IMR-90 (cell line): Measurements from ENCODE around the gene IL18. TPM values are rescaled to one million over a fixed set of nuclear protein-coding genes. Genes with fewer than 3 reads are reported as not detected.

Source experiments
- ATAC-seq: fragments of 200-7000 bp; cut with Tn5 transposase; 2 replicates; pipeline ENCODE4 v1.9.1; 2020; ENCODE audit warnings: low read depth, mild to moderate bottlenecking, moderate library complexity
- BruUV-seq: library from RNA; stranded (reverse); fragments of 400-500 nt; replicated peaks from 2 replicates; lab custom pipeline; 2021; lab: Mats Ljungman, UMichigan
- CTCF ChIA-PET: fragments of 300-600 bp; formaldehyde crosslinking; extraction: SDS; loops from one replicate; lab custom pipeline; 2021; ENCODE audit warnings: antibody characterized with exemption; lab: Yijun Ruan, JAX
- POLR2A ChIA-PET: fragments of 300-600 bp; sonication (Branson Sonifier 250); formaldehyde crosslinking; loops from one replicate; lab custom pipeline; 2022; ENCODE audit warnings: antibody characterized with exemption; ENCODE audit not compliant: unreplicated experiment; lab: Charles Lee
- DNase-seq: peaks from one replicate; pipeline ENCODE4 v3.0.0; 2013
- H2AFZ ChIP-seq: replicated peaks from 2 replicates; pipeline ENCODE3; 2013; ENCODE audit warnings: low read length, mild to moderate bottlenecking; ENCODE audit not compliant: poor library complexity
- H2AK5ac ChIP-seq: 2 replicates; pipeline ENCODE4 v1.6.1; 2013; ENCODE audit warnings: low read depth, low read length, inconsistent platforms
- H2AK9ac ChIP-seq: replicated peaks from 2 replicates; pipeline ENCODE3; 2013; ENCODE audit warnings: mild to moderate bottlenecking, low read depth, low read length, moderate library complexity; ENCODE audit not compliant: poor library complexity
- H2BK120ac ChIP-seq: 2 replicates; pipeline ENCODE4 v1.6.1; 2013; ENCODE audit warnings: low read depth, low read length, inconsistent platforms
- H2BK15ac ChIP-seq: 3 replicates; pipeline ENCODE4 v1.6.1; 2013; ENCODE audit warnings: low read depth, low read length, inconsistent platforms
- H2BK20ac ChIP-seq: 2 replicates; pipeline ENCODE4 v1.6.1; 2013; ENCODE audit warnings: low read depth, mild to moderate bottlenecking, inconsistent platforms, low read length, moderate library complexity
- H2BK5ac ChIP-seq: 2 replicates; pipeline ENCODE4 v1.6.1; 2013; ENCODE audit warnings: mild to moderate bottlenecking, low read depth, low read length, inconsistent platforms; ENCODE audit not compliant: poor library complexity, severe bottlenecking
- H3K14ac ChIP-seq: replicated peaks from 2 replicates; pipeline ENCODE4 v1.6.1; 2013; ENCODE audit warnings: low read depth, low read length, inconsistent platforms
- H3K18ac ChIP-seq: 2 replicates; pipeline ENCODE4 v1.6.1; 2013; ENCODE audit warnings: low read depth, low read length, control low read depth
- H3K23ac ChIP-seq: 2 replicates; pipeline ENCODE4 v1.6.1; 2013; ENCODE audit warnings: low read depth, low read length, inconsistent platforms
- H3K27ac ChIP-seq: 2 replicates; pipeline ENCODE4 v1.5.1; 2013; ENCODE audit warnings: mild to moderate bottlenecking, control low read depth, low read length; ENCODE audit not compliant: insufficient read depth
- H3K27me3 ChIP-seq: 2 replicates; pipeline ENCODE4 v1.6.1; 2013; ENCODE audit warnings: low read length; ENCODE audit not compliant: control insufficient read depth, insufficient read depth
- H3K36me3 ChIP-seq: 2 replicates; pipeline ENCODE4 v1.6.1; 2013; ENCODE audit warnings: low read length, mixed read lengths; ENCODE audit not compliant: control insufficient read depth, insufficient read depth
- H3K4ac ChIP-seq: 2 replicates; pipeline ENCODE4 v1.6.1; 2013; ENCODE audit warnings: low read depth, low read length, inconsistent platforms
- H3K4me1 ChIP-seq: 2 replicates; pipeline ENCODE4 v1.6.1; 2013; ENCODE audit warnings: low read length, mixed read lengths; ENCODE audit not compliant: control insufficient read depth, insufficient read depth
- H3K4me2 ChIP-seq: 2 replicates; pipeline ENCODE4 v1.6.1; 2013; ENCODE audit warnings: low read depth, mild to moderate bottlenecking, control low read depth, low read length, moderate library complexity
- H3K4me3 ChIP-seq: 2 replicates; pipeline ENCODE4 v1.5.1; 2013; ENCODE audit warnings: low read depth, mild to moderate bottlenecking, control low read depth, low read length, moderate library complexity; ENCODE audit not compliant: insufficient read depth
- H3K56ac ChIP-seq: 2 replicates; pipeline ENCODE4 v1.6.1; 2013; ENCODE audit warnings: low read length, inconsistent platforms; ENCODE audit not compliant: insufficient read depth; ENCODE audit errors: extremely low read depth
- H3K79me1 ChIP-seq, 2 experiments: 2 replicates each; pipeline ENCODE4 v1.6.1; 2013; ENCODE audit warnings: low read length in 2 of 2, inconsistent platforms in 1 of 2, low read depth in 1 of 2
- H3K9ac ChIP-seq: 2 replicates; pipeline ENCODE4 v1.6.1; 2013; ENCODE audit warnings: low read depth, low read length, control low read depth
- H3K9me1 ChIP-seq: 2 replicates; pipeline ENCODE4 v1.6.1; 2013; ENCODE audit warnings: low read length, inconsistent platforms; ENCODE audit not compliant: insufficient read depth
- H3K9me3 ChIP-seq: 2 replicates; pipeline ENCODE4 v1.6.1; 2013; ENCODE audit warnings: low read length; ENCODE audit not compliant: control insufficient read depth, insufficient read depth
- H4K20me1 ChIP-seq: 2 replicates; pipeline ENCODE4 v1.6.1; 2013; ENCODE audit warnings: low read length, inconsistent platforms; ENCODE audit not compliant: insufficient read depth
- H4K5ac ChIP-seq: 2 replicates; pipeline ENCODE4 v1.6.1; 2013; ENCODE audit warnings: mild to moderate bottlenecking, low read depth, low read length, control low read depth
- H4K8ac ChIP-seq, 2 experiments: 2 replicates each; pipeline ENCODE4 v1.6.1; 2013; ENCODE audit warnings: low read depth in 2 of 2, low read length in 2 of 2, control low read depth in 1 of 2, inconsistent platforms in 1 of 2
- H4K91ac ChIP-seq: 2 replicates; pipeline ENCODE4 v1.6.1; 2013; ENCODE audit warnings: low read depth, low read length, inconsistent platforms; ENCODE audit not compliant: insufficient read depth
- BHLHE40 ChIP-seq: fragments of 150-350 bp; IDR thresholded peaks from 2 replicates; pipeline ENCODE4 v1.6.1; 2016; ENCODE audit warnings: mild to moderate bottlenecking, low read depth, low read length
- CEBPB ChIP-seq: IDR thresholded peaks from 2 replicates; pipeline ENCODE4 v1.6.1; 2012; ENCODE audit warnings: low read depth, low read length, improper control_type of control experiment
- CTCF ChIP-seq: conservative IDR thresholded peaks from 2 replicates; pipeline ENCODE4 v1.5.1; 2012; ENCODE audit warnings: mild to moderate bottlenecking, low read depth, low read length, improper control_type of control experiment
- ELK1 ChIP-seq: fragments of 150-350 bp; IDR thresholded peaks from 2 replicates; pipeline ENCODE4 v1.6.1; 2016; ENCODE audit warnings: low read depth, mild to moderate bottlenecking, low read length, moderate library complexity, borderline replicate concordance
- FOS ChIP-seq: fragments of 150-350 bp; IDR thresholded peaks from 2 replicates; pipeline ENCODE4 v1.6.1; 2016; ENCODE audit warnings: low read depth, low read length
- MAFK ChIP-seq: IDR thresholded peaks from 2 replicates; pipeline ENCODE4 v1.6.1; 2012; ENCODE audit warnings: low read depth, low read length, improper control_type of control experiment
- MAZ ChIP-seq: IDR thresholded peaks from 2 replicates; pipeline ENCODE4 v1.6.1; 2012; ENCODE audit warnings: low read depth, mild to moderate bottlenecking, low read length, improper control_type of control experiment, moderate library complexity, borderline replicate concordance
- MXI1 ChIP-seq: IDR thresholded peaks from 2 replicates; pipeline ENCODE4 v1.6.1; 2012; ENCODE audit warnings: low read depth, mild to moderate bottlenecking, low read length, moderate library complexity, borderline replicate concordance
- NFE2L2 ChIP-seq: fragments of 150-350 bp; IDR thresholded peaks from 2 replicates; pipeline ENCODE4 v1.6.1; 2016; ENCODE audit warnings: low read depth, mild to moderate bottlenecking, low read length
- POLR2A ChIP-seq: IDR thresholded peaks from 2 replicates; pipeline ENCODE4 v1.6.1; 2012; ENCODE audit warnings: mild to moderate bottlenecking, low read depth, low read length
- RAD21 ChIP-seq: IDR thresholded peaks from 2 replicates; pipeline ENCODE4 v1.6.1; 2012; ENCODE audit warnings: low read length, improper control_type of control experiment
- RCOR1 ChIP-seq: IDR thresholded peaks from 2 replicates; pipeline ENCODE4 v1.6.1; 2012; ENCODE audit warnings: mild to moderate bottlenecking, low read length, improper control_type of control experiment; ENCODE audit not compliant: insufficient replicate concordance
- RFX5 ChIP-seq: IDR thresholded peaks from 2 replicates; pipeline ENCODE4 v1.8.0; 2012; ENCODE audit warnings: low read depth, mild to moderate bottlenecking, low read length, moderate library complexity
- SMC3 ChIP-seq: fragments of 150-350 bp; IDR thresholded peaks from 2 replicates; pipeline ENCODE4 v1.6.1; 2016; ENCODE audit warnings: low read depth, mild to moderate bottlenecking, antibody characterized with exemption, low read length, moderate library complexity
- USF2 ChIP-seq: fragments of 150-350 bp; IDR thresholded peaks from 2 replicates; pipeline ENCODE4 v1.6.1; 2017; ENCODE audit warnings: mild to moderate bottlenecking, antibody characterized with exemption, low read length, low read depth
- dilution Hi-C: fragments of 300-500 bp; cut with HindIII; formaldehyde crosslinking; loops from one replicate; pipeline ENCODE4 v1.14.3; 2018; ENCODE audit warnings: low sequenced_read_pairs; ENCODE audit not compliant: unreplicated experiment
- in situ Hi-C: fragments of 300-500 bp; cut with MboI; formaldehyde crosslinking; loops from 3 replicates; pipeline ENCODE4 v1.14.3; 2019; ENCODE audit warnings: low sequenced_read_pairs, inconsistent platforms, mixed read lengths
- intact Hi-C: fragments of 100-400 bp; cut with micrococcal nuclease; formaldehyde crosslinking; loops from 2 replicates; pipeline ENCODE4 v1.10.0; 2022
- polyA plus RNA-seq, 3 experiments: library from polyadenylated mRNA; depleted of rRNA; stranded (reverse); fragments of >200 nt; gene quantifications; 2 replicates each; pipeline ENCODE4 v1.2.3, GENCODE V29; 2012; ENCODE audit warnings: low replicate concordance in 1 of 3
- total RNA-seq: library from RNA; depleted of rRNA; stranded (reverse); fragments of >200 nt; gene quantifications from 2 replicates; pipeline ENCODE4 v1.2.3, GENCODE V29; 2012

Gene IL18
- total and polyA plus RNA-seq, 2 of the 4 experiments (the other 2 are of a cell fraction) = 0.54 to 0.96 TPM

- Histone ChIP-seq H2BK15ac (no peak overlapping the region), H3K9me1 (no peaks in the 10 kb centered on the region), H2BK20ac (no peak overlapping the region), H2AK5ac (no peak overlapping the region), H3K27me3 (no peaks in the 10 kb centered on the region), H3K56ac (no peak overlapping the region), H3K14ac (no peak overlapping the region), H4K91ac (no peak overlapping the region), H2AK9ac (no peak overlapping the region), H3K23ac (no peak overlapping the region), H3K4me2 (no peak overlapping the region), H2AFZ (no peak overlapping the region), H3K18ac (no peak overlapping the region), H4K8ac (no peak overlapping the region), H4K20me1 (no peaks in the 10 kb centered on the region), H3K4me1 (peaks cover 3% of the 10 kb centered on the region; the same call in 1 of the 2 replicates), H3K9me3 (no peaks in the 10 kb centered on the region), H2BK5ac (no peak overlapping the region), H3K9ac (no peak overlapping the region), H4K5ac (no peak overlapping the region), H3K27ac (no peak overlapping the region), H3K4me3 (no peak overlapping the region), H3K79me1 (no peaks in the 10 kb centered on the region), H3K36me3 (no peaks in the 10 kb centered on the region), H2BK120ac (no peak overlapping the region), H3K4ac (no peak overlapping the region)
- in situ Hi-C loops (no loop called here), intact Hi-C loops (no loop called here), dilution Hi-C loops (no loop called here)
- DNase-seq (no peak), ATAC-seq (no peak)
- no TSS peak for BruUV-seq
- TF ChIP-seq RCOR1 (no peak), NFE2L2 (no peak), ELK1 (no peak), POLR2A (no peak), CEBPB (no peak), CTCF (no peak), USF2 (no peak), MXI1 (no peak), FOS (no peak), MAZ (no peak), SMC3 (no peak), RFX5 (no peak), RAD21 (no peak), BHLHE40 (no peak), MAFK (no peak)
- CTCF ChIA-PET = no interaction called here
- POLR2A ChIA-PET = no interaction called here
These were observed 22.4 kb upstream of the IL18 start for GRCh38 chr11:112186304-112186703.
